HEK293T (cell line): ENCODE results near the gene PRCD.
"Not testable (repeated sequence)": the region's sequence is repeated elsewhere in the genome, so short reads cannot be mapped to it uniquely, and the experiment has no call there.

Experiments
- CTCF ChIA-PET: fragments of 350-600 bp; formaldehyde crosslinking; extraction: SDS; loops from one replicate; lab custom pipeline; 2021; ENCODE audit warnings: antibody characterized with exemption, inconsistent platforms; lab: Yijun Ruan, JAX
- POLR2A ChIA-PET: fragments of 350-600 bp; formaldehyde crosslinking; extraction: SDS; loops from one replicate; lab custom pipeline; 2020; ENCODE audit warnings: antibody characterized with exemption, inconsistent platforms; lab: Yijun Ruan, JAX
- DNase-seq: peaks from one replicate; pipeline ENCODE4 v3.0.0; 2012; ENCODE audit warnings: mixed read lengths; ENCODE audit errors: extremely low spot score
- ARNT ChIP-seq: fragments of 450-650 bp; IDR thresholded peaks from 2 replicates; pipeline ENCODE4 v1.6.1; 2017; ENCODE audit warnings: mild to moderate bottlenecking
- BHLHE40 ChIP-seq: fragments of 450-650 bp; IDR thresholded peaks from 2 replicates; pipeline ENCODE4 v1.6.1; 2016; ENCODE audit warnings: mild to moderate bottlenecking, moderate library complexity, borderline replicate concordance
- CTBP1 ChIP-seq: fragments of 450-650 bp; IDR thresholded peaks from 2 replicates; pipeline ENCODE4 v1.6.1; 2016; ENCODE audit warnings: borderline replicate concordance
- ELF4 ChIP-seq: fragments of 450-650 bp; IDR thresholded peaks from 2 replicates; pipeline ENCODE4 v1.6.1; 2017; ENCODE audit warnings: antibody characterized with exemption
- FOXA1 ChIP-seq: fragments of 450-650 bp; IDR thresholded peaks from 2 replicates; pipeline ENCODE4 v1.6.1; 2016; ENCODE audit warnings: mild to moderate bottlenecking
- FOXK2 ChIP-seq: fragments of 450-650 bp; IDR thresholded peaks from 2 replicates; pipeline ENCODE4 v1.6.1; 2016; ENCODE audit warnings: mild to moderate bottlenecking
- FOXM1 ChIP-seq: fragments of 450-650 bp; IDR thresholded peaks from 2 replicates; pipeline ENCODE4 v1.6.1; 2017; ENCODE audit warnings: mild to moderate bottlenecking, borderline replicate concordance
- HDGF ChIP-seq: fragments of 450-650 bp; IDR thresholded peaks from 2 replicates; pipeline ENCODE4 v1.6.1; 2017; ENCODE audit warnings: antibody characterized with exemption, borderline replicate concordance
- L3MBTL2 ChIP-seq: fragments of 450-650 bp; conservative IDR thresholded peaks from 2 replicates; pipeline ENCODE4 v1.6.1; 2016; ENCODE audit warnings: mild to moderate bottlenecking
- LEF1 ChIP-seq: fragments of 450-650 bp; IDR thresholded peaks from 2 replicates; pipeline ENCODE4 v1.6.1; 2017; ENCODE audit warnings: mild to moderate bottlenecking, borderline replicate concordance
- NFRKB ChIP-seq: fragments of 450-650 bp; IDR thresholded peaks from 2 replicates; pipeline ENCODE4 v1.6.1; 2016; ENCODE audit warnings: mild to moderate bottlenecking, moderate library complexity
- SP1 ChIP-seq: fragments of 450-650 bp; IDR thresholded peaks from 2 replicates; pipeline ENCODE4 v1.6.1; 2017
- SUZ12 ChIP-seq: fragments of 450-650 bp; IDR thresholded peaks from 2 replicates; pipeline ENCODE4 v1.6.1; 2016; ENCODE audit warnings: mild to moderate bottlenecking
- TARDBP ChIP-seq: fragments of 450-650 bp; IDR thresholded peaks from 2 replicates; pipeline ENCODE4 v1.6.1; 2016
- ZNF384 ChIP-seq: fragments of 450-650 bp; IDR thresholded peaks from 2 replicates; pipeline ENCODE4 v1.6.1; 2016
- TF ChIP-seq, protein P1 (sequence below): fragments of 450-650 bp; IDR thresholded peaks from 2 replicates; pipeline ENCODE4 v1.6.1; 2016

Gene PRCD

DNA sequence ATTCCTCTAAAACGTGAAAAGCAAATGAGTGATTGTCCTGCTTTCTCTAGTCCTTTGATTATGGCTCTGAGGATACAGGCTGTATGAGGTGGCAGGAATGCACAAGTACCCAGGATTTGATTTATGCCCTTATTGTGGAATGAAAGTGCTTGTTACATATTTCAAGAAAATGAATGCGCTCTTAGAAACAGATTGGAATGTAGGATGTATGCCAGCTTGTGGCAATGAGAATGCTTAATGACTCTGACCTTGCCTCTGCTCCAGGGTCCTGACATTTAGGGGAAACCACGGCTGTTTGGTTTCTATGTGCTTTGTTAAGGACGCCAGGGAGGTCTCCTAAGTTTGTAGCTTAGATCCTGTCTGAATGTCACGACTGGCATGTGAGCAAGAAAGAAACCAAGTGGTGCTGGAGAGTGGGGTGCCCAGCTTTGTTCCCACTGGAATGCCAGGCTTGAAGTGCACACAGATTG lies 22.0 kb downstream of the PRCD start:
- ChIA-PET POLR2A (interaction anchor here (0.8 to 2.0 kb wide), 4 partner anchors 17 to 152 kb away, joined by 3 to 6 read pairs (median 4); no protein-coding TSS in a partner anchor), CTCF (interaction anchor here (0.6 kb wide), 1 partner anchor 221 kb away, joined by 3 read pairs; no protein-coding TSS in a partner anchor)
- DNase-seq: no peak
- TF ChIP-seq, protein P1, sequence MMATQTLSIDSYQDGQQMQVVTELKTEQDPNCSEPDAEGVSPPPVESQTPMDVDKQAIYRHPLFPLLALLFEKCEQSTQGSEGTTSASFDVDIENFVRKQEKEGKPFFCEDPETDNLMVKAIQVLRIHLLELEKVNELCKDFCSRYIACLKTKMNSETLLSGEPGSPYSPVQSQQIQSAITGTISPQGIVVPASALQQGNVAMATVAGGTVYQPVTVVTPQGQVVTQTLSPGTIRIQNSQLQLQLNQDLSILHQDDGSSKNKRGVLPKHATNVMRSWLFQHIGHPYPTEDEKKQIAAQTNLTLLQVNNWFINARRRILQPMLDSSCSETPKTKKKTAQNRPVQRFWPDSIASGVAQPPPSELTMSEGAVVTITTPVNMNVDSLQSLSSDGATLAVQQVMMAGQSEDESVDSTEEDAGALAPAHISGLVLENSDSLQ: peak; percentile 21; the same call in 1 of the 2 replicates
- TF ChIP-seq CTBP1: no peak

DNA sequence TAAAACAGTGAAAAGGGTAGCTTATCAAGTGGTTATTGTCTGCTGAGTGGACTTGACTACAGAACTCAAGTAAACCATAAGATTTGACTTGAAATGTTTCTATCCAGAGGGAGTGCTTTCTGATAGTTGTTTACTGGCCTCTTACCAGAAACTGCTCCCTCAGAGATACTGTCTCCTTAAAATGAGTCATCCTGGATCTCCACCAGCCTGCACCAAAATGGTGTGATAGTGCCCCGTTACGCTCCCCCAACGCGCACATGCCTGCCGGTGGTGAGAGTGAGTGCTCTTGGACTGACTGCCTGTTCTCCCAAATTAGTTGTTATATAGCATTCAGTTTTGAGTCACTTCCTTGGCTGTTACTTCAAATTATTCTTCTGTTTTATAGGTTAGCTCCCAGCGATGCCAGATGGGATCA lies 22.9 kb downstream of the PRCD start:
- POLR2A ChIA-PET: interaction anchor here (0.5 to 2.0 kb wide), 4 partner anchors 31 to 151 kb away, joined by 3 to 6 read pairs (median 4); no protein-coding TSS in a partner anchor
- CTCF ChIA-PET: interaction anchor here (0.8 kb wide), 1 partner anchor 119 kb away, joined by 3 read pairs; no protein-coding TSS in a partner anchor
- TF ChIP-seq SUZ12: no peak
- TF ChIP-seq LEF1: no peak
- no peak for TF ChIP-seq NFRKB
- TF ChIP-seq FOXM1: no peak
- TF ChIP-seq FOXK2: no peak
- TF ChIP-seq, protein P1: no peak
- TF ChIP-seq ZNF384: no peak
- TF ChIP-seq SP1: no peak
- no peak for TF ChIP-seq L3MBTL2
- TF ChIP-seq HDGF: no peak
- no peak for TF ChIP-seq CTBP1
- TF ChIP-seq ELF4: no peak
- TF ChIP-seq FOXA1: no peak
- no peak for TF ChIP-seq BHLHE40
- no peak for TF ChIP-seq TARDBP
- no peak for DNase-seq

DNA sequence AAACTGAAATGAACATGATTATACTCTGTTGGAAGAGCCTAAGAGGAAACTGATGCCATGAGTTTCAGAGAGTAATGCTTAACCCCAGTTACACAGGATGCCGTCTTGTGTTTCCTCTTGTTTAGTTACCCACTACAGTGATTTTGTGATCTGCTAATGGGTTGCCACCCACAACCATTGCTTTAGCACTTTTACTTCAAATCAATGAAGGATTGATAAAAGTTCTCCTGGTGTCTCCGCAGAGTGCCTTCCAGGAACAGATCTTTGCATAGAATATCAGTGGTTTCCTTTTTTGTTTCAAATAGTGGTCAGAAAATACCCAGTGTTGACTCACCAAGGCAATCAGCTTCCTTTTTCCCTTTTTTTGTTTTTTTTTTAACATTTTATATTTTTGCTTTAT lies 23.5 kb downstream of the PRCD start:
- ChIA-PET POLR2A (interaction anchor here (1.5 kb wide), 1 partner anchor 108 kb away, joined by 6 read pairs; no protein-coding TSS in a partner anchor), CTCF (interaction anchor here (0.8 kb wide), 1 partner anchor 118 kb away, joined by 3 read pairs; no protein-coding TSS in a partner anchor)
- DNase-seq: not testable (repeated sequence)

DNA sequence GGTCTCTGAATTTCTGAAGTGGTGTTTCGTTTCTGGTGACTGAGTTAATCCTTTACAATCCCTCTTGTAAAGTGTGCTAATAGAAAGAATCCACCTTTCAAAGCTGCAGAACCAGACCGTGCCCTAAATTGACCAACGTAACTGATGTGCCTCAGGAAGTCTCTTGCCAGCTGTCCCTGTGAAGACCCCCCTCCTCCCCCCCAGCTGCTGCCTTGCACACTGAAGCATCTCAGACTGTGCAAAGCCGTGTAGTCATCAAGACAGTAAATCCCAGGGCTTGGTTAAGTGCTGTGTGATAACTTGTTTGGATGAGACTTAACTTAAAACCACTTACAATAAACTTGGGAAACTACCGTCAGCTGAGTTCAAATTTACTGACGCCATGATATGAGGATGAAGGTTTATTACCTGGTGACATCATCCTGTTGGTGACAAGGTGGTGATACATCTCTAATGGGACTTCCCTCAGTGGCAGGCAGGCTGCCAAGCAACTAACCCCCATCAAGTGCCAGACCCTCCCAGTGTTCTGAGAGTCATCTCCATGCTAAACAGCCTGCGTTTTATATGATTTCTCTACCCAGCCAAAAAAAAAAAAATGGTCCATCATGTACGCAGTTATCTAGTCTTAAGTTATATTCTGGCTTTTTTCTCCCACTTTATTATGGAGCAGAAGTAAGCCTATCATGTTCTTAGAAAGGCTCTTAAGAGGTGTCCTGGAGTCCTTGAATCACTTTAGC lies 25.3 kb downstream of the PRCD start:
- POLR2A ChIA-PET: interaction anchor here (0.6 to 2.9 kb wide), 6 partner anchors 7 to 669 kb away, joined by 3 to 22 read pairs (median 4); partner anchors contain the start of gene TRIM65
- CTCF ChIA-PET, DNase-seq: not testable (repeated sequence)
- TF ChIP-seq, protein P1: peak; percentile 38; the same call in 1 of the 2 replicates

DNA sequence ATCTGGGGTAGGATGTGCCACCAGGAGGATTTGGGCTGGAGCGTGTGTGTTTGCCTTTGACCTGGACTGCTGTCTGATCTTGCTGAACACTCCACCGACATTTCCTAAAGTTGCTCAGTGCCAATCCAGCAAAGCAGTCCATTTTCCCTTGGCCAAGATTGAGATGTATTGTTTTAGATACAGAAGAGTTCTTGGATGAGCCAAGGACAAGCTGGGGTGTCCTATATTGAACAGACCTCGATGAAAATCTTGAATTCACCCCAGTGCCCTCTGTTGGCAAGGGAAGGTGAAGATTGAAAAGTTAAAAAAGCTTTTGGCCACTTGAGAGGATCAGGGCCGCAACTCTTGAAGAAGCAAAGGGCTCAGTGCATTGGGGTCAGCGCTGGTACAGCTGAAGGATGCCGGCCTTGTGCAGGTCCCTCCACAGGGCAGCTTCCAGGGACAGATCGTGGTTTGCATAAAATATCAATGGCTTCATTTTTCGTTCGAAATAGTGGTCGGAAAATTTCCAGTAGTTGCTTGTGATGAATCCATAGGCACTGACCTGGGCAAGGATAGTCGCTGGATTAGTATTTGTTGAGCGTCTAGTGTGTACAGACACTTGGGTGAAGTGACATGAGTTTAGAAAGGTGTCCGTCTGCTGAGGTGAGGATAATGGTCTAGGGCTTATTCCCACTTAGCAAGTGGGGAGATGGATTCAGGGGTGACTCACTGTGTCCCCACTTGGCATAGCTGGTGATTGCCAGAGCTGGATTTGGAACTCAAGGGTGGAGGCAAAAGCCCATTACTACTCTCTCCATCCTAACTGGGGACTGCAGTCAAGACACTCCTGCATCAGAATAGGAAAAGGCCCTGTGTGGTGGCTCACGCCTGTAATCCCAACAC lies 26.1 kb downstream of the PRCD start:
- ChIA-PET CTCF (interaction anchor here (0.6 to 2.7 kb wide), 4 partner anchors 8 to 126 kb away, joined by 4 to 11 read pairs (median 6); no protein-coding TSS in a partner anchor), POLR2A (interaction anchor here (1.1 to 2.9 kb wide), 9 partner anchors 8 to 669 kb away, joined by 3 to 22 read pairs (median 4); partner anchors contain the start of genes ST6GALNAC2 and TRIM65)
- DNase-seq: no peak
- no peak for TF ChIP-seq NFRKB
- TF ChIP-seq TARDBP: no peak
- TF ChIP-seq FOXK2: no peak
- TF ChIP-seq, protein P1: no peak
- no peak for TF ChIP-seq L3MBTL2
- no peak for TF ChIP-seq FOXA1
- no peak for TF ChIP-seq ARNT
- no peak for TF ChIP-seq HDGF
